ENCODE measurements around the gene HOXA5.

- no peak for TF ChIP-seq GATA2 (IDR thresholded peaks at IDR 0.05; ENCODE audit: low read depth, low read length)
- no peak for TF ChIP-seq GATA3 (IDR thresholded peaks at IDR 0.05; ENCODE audit: low read depth, low read length)
Measured at GRCh38 chr7:27186668-27187474, 43.4 kb upstream of the HOXA5 start.

All from SH-SY5Y (cell line).